ENCODE results near the gene CYP26B1. TPM values are rescaled to one million over a fixed set of nuclear protein-coding genes. Genes with fewer than 3 reads are reported as not detected.

CYP26B1 gene
- total and polyA plus RNA-seq, 2 of the 8 experiments (the other 6 are each of a cell fraction or from before 2014, with no cell fraction given) = 0.06 to 0.69 TPM

DNA sequence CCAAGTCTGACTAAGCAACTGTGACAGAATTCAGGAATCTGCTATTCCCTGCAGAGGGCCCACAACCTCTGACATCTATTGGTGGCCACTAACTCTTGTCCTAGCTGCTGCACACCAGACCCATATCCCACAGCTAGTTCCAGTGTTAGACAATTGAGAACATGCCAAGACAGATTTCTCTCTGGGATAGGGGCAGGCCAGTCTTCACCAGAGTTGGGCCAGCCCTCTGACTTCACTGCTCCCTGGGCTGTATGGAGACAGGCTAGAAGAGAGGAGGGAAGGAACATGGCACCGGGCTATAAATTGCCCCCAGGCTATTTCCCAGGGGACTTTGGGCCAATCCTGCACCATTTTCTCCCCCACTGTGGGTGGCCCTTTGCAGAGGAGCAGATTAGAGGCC lies 32.7 kb upstream of the CYP26B1 start (continued):
- no peak for TF ChIP-seq POU5F1 (IDR thresholded peaks at IDR 0.05; ENCODE audit: low read depth, low read length)
- TF ChIP-seq POLR2AphosphoS5 (IDR thresholded peaks at IDR 0.05; ENCODE audit: low read depth, low read length) = no peak

Measured in H1 (cell line).